Activated T-helper 9 cell treated with anti-CD3 and anti-CD28 coated beads, Interleukin-2, amount 50 U/mL, for 16 hours (primary cell): ENCODE data around the gene MECR.
"Not testable (repeated sequence)": the region's sequence is repeated elsewhere in the genome, so short reads cannot be mapped to it uniquely, and the experiment has no call there.

Experiments used
- DNase-seq: peaks from one replicate; pipeline ENCODE4 v3.0.0-alpha.2; 2020; ENCODE audit warnings: low read depth

MECR gene

DNA sequence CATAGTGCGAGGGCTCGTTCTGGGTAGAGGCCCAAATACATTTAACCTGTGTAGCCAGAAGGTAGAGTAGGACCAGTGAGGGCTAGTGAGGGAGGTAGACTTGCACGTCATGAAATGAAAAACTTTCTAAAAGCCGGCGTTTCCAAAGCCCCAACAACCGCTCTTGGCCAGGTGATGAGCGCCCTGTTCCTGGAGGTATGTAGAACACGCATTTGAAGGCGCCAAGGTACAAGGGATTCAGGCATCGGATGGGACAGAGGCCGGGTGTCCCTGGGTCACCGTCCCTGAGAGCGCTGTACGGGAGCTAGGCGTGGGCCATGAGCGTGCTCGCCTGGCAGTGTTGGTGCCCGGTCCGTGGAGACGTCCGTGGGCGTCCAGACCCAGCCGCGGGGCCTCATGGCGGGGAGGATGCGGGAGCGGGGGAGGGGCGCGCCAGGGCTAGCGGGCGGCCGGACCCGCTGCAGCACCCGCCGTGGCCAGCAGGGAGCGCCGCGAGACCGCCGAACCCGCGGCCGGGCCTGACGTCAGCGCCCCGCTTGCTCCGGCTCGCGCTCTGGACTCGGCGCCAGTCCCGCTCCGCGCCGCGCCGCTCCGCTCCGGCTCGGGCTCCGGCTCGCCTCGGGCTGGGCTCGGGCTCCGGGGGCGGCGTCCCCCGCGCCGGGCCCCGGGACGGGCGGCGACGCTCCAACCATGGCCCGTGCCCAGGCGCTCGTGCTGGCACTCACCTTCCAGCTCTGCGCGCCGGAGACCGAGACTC lies 5.4 kb upstream of the MECR start, which contains the start of gene PTPRU:
TSS of gene PTPRU (plus strand) at position 568 of the 757 bp plus-strand sequence. CDS start at position 691, 123 bp downstream.
- peak; percentile 74 for DNase-seq

DNA sequence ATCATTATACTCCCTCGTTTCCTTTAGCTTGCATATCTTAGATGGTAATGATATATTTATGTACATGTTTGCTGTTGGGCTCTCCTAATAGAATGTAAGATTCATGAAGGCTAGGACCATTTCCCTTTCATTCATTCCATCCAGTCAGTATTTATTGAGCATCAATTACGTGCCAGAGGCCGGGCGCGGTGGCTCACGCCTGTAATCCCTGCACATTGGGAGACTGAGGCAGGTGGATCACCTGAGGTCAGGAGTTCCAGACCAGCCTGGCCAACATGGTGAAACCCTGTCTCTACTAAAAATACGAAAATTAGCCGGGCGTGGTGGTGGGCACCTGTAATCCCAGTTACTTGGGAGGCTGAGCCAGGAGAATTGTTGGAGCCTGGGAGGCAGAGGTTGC lies 4.1 kb upstream of the MECR start:
- not testable (repeated sequence) for DNase-seq

DNA sequence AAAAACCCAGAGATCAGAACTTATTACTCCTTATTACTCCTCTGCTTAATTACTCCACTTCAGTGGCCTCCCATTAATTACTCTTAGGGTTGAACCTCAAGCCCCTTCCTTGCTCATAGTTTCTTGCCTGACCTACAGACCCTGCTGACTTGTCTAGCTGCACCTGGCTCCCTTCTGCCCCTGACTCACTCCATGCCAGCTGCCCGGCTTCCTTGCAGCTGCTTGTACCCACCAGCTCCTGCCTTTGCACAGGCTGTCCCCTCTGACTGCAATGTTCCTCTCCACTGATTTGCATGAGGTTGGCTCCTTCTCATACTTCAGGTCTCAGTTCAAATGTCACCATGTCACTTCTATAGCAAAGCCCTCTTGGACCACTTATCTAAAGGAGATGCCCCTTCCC lies 3.7 kb upstream of the MECR start:
- no peak for DNase-seq

DNA sequence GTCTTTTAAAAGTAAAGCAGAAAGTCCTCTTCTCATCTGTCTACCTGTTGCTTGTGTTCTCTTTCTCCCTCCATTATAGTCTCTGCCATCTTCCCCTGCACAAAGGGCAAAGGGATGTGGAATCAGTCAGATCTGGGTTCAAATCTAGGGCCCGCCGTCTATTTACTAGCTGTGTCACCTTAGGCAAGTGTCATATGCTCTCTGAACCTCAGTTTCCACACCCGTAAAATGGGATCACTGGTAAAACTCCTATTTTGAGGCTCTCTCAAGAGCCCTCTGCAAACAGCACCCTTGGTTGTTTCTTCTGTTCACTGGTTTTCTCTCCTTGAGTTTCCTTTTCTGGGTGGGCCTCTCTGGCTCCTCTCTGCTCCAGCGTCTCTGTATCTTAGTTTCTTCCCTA lies 3.0 kb upstream of the MECR start:
- no peak for DNase-seq

DNA sequence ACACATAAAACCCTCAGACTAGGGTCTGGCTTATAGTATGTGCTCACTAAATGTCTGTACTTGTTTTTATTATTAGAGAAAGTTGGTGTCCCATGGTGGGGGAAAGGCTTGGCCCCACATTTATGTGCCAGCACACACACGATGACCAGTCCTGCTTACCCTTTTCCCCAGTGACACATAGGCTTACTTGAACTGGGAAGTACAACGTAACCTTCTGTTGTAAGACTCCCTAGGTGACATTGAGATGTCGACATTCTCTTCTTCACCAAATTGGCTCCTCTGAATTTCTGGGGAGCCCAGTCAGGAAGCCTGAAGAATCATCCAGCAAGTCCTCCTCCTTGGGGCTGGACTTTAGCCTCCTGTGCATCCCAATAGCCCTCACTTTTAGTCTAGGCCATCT lies 1.7 kb upstream of the MECR start:
- DNase-seq: no peak

DNA sequence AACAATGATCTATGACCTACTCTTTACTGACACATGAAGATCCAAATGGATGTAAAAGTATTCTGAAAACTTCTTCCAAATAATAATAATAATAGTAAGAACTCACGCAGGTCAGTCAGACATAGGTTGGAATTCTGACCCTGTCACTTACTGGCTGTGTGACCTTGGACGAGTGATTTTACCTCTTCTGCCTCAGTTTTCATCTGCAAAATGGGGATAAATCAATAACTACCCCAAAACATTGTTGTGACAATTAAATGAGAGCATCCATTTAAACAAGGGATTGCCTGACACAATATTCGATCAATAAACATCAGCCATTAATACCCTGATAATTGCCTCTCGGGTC lies 556 bp downstream of the MECR start:
- DNase-seq: no peak

DNA sequence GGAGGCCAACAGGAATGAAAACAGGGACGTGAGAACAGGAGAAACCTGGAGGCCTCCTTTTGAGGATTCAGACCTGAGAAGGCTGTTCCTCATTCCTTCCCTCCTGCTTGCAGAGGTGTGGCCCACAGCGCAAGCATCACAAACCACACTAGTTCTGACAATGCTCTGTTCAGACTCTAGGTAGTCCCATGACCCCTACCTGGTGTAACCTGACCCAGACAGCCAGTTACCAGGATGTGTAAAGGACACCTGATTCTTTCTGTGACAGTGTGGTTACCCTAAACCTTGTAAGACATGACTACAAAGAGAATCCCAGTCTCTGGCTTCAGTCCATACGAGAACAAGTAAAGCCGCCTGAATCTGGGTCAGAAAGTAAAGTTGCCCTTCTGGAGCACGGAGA lies 3.2 kb downstream of the MECR start:
- DNase-seq: no peak

DNA sequence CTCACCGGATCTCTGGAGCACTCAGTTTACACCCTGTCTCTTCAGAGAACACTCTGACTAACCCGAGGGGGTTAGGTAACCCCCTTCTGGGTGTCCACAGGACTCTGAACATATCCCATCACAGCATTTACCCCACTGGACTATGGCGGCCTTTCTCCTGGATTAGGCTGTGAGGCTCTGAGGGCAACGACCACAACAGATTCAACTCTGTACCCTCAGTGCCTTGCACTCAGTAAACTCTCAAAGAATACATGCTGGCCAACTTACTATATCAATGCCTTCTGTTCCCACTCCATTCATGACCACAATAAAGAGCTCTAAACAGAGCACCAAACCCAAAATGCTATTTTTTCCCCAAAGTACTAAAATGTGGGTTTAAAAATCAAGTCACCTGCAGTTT lies 5.4 kb downstream of the MECR start:
- DNase-seq: no peak

DNA sequence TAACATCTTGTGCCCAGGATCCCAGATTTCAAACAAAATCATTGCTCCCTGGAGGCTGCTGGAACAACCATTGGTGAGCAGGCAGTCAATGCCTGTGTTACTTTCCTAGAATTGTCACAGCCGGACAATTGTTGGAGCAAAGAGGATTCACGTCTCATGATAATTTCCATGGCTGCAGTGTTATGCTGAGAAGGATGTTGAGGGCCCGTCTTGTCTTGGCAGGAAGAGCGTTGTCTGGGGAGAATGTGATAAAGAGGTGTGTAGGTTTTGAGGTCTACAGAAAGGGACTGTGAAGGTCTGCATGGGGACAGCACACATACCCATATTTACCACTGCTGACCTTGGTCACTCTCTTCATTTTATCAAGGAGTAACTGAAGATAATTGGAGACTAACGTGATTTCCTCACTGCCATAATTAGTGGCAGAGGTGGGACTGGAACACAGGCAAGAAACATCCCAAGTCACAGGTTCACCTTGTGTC lies 6.3 kb downstream of the MECR start:
- DNase-seq: no peak

DNA sequence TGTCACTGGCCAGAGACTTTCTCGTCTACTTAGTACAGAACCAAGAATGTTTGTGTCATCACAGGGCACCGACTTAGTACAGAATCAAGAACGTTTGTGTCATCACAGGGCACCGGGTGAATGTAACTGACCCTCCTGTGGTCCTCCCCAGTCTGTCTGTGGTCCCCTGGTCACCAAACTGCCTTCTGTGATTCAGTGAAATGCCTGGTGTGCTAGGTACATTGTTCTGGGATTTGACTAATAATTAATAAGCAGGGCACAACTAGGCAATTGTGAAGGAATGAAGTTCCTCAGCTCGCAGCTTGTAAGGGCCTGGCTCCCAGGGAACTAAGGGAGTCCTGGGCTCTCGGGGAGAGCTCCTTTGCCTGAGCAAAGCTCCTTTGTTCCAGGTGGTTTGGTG lies 7.2 kb downstream of the MECR start:
- DNase-seq: no peak

DNA sequence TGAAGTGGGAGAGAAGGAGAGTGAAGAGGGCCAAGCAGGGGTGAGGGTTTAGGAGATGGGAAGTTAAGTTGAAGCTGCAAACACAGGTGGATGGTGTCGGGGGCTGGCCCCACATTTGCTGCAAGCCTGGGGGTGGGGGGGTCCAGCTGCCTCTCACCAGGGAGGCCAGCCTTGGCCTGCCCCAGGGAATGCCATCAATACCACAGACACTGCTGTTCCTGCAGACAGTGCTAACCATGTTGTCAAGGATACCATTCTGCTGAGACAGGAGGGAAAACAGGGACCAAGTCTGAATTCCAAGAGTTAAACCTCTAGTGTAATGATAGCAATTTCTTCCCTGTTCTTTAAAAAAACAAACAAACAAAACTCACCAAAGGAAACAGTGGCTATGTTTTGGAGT lies 8.0 kb downstream of the MECR start:
- no peak for DNase-seq

DNA sequence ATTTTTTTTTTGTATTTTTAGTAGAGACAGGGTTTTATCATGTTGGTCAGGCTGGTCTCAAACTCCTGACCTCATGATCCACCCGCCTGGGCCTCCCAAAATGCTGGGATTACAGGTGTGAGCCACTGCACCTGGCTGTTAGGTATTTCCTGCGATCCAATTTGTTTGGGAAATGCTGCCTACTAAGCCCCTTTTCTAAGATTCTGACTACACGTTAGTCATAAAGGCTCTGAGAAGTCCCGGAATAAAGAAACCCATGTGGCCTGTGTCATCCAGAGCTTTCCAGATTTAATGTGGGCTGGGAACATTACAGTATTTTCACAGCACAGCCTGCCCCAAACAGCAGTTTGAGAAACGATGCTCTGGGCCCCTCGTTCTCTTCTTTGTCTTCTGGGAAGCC lies 8.5 kb downstream of the MECR start:
- DNase-seq: not testable (repeated sequence)

DNA sequence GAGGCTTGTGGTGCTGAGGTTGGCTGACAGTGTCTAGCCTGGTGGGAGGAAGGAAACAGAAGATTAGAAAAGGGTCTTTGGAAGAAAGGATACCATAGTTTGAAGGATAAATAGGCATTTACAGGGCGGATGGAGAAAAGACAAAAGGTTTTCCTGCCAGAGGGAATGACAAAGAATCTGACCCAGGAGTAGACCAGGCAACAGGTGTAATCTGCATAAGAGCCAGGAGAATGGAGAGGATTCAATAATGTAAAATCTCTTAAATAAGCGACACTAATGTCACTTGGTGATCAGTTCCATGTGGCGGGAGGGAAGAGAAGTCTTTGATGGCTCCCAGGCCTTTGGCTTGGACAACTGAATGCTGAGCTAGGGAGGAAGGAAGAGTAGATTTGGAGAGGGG lies 9.4 kb downstream of the MECR start:
- no peak for DNase-seq

DNA sequence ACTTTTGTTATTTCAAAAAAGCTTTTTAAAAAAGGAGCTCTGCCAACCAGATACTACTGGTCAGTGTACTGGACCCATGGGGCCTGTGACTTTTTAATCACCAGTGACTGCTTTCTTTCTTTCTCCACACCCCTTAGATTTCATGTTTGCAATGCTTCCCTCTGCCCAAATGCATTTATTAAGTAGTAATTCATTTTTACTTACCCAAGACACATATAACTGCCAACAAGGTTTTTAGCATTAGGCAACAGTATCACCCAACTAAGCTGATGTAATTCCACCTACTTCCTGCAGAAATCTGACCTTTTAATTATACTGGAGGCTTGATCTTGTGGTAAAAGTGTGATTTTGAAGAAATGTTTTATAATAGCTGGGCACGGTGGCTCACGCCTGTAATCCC lies 12.5 kb downstream of the MECR start:
- no peak for DNase-seq

DNA sequence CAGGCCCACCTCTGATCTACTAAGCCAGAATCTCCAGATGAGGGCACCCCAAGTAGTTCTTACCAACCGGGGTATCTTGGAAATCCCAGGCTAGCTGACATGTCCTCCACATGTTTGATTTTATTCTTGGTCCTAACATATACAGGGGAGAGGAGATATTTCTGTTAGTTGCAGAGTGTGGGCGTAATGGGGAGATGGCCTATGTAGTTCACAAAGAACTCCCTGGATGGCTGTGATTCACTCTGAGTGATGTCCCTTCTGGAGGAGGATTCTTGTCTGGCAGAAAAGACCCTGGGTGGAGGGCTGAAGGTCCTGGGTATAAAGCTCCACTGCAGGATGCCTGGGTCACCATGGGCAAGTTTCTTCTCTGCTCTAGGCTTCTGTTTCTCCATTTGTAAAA lies 13.1 kb downstream of the MECR start:
- no peak for DNase-seq

DNA sequence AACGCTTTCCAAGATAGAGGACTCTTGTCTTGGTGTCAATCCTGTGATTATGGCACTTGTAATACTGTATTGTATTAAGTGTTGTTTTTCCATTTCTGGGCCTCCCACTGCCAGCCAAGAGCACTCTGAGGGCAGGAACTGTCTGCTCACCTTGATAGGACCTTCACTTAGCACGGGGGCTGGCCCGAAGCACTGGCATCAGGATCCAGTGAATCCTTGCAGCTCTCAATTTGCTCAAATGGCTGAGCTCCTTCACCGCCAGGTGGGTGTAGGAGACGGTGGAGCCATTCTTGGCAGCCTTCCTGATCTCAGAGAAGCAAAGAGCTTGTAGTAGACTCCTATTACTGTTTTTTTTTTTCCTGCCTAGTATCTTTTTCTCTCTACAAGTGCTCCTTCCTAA lies 17.7 kb downstream of the MECR start:
- no peak for DNase-seq

DNA sequence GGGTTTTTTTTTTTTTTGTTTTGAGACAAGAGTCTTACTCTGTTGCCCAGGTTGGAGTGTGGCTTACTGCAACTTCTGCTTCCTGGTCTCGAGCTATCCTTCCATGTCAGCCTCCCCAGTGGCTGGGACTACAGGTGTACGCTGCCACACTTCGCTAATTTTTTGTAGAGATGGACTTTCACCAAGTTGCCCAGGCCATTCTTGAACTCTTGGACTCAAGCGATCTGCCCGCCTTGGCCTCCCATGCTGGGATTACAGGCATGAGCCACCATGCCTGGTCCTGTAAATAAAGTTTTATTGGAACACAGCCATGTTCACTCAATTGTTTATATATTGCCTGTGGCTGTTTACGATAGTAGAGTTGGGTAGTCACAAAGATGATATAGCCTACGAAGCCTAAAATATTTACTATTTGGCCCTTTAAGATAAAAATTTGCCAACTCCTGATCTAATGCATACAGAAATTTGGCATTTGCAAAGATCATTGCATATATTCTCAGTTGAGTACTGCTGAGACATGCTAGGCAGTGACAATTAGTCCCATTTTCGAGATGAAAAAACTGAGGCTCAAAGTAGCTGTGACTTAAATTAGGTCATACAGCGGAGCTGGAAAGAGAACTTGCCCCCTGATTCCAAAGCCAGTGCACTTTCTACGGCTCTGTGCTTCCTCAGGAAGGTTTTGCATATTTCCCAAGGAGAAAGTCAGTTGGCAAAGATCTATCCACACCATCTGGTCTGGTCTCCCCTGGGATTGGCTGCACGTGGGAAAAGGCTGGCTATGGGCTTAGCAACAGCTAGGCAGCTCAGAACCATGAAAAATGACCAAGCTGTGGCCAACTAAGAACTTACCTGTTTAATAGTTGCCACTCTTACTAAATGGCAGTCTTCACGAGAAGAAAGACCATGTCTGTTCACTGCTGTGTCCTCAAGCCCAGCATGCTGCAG lies 19.4 kb downstream of the MECR start:
- no peak for DNase-seq

DNA sequence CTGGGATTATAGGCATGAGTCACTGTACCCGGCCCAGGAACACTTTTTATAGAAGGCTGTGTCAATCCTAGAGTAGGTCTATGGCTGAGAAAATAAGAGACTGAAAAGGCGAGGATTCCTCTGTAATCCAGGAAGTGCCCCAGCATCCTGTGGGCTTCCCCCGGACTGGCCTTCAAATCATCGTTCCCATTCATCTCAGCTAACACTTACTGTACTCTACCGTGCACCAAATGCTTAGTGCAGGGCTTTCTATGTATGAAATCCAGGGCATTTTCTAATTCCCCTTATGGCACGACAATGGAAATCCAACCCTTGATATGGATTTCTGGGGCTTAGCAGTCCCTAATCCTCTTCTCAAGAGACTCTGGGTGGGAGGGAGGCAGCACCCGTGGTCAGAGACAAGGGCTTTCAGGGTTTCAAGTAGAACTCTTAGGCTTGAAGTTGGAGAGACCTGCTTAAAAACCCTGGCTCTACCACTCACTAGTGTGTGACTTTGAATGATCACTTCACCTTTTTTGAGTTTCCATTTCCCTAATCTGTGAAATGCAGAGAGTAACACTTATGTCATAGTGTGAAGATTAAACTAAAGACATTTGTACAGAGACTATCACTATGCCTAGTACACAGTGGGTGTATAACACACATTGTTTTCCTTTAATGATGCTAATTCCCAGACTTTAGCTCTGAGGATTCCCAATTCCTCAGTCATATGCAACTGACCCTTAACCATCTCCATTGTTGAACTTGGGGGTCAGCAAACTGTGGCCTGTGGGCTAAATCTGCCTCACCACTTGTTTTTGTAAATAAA lies 20.3 kb downstream of the MECR start:
- no peak for DNase-seq

DNA sequence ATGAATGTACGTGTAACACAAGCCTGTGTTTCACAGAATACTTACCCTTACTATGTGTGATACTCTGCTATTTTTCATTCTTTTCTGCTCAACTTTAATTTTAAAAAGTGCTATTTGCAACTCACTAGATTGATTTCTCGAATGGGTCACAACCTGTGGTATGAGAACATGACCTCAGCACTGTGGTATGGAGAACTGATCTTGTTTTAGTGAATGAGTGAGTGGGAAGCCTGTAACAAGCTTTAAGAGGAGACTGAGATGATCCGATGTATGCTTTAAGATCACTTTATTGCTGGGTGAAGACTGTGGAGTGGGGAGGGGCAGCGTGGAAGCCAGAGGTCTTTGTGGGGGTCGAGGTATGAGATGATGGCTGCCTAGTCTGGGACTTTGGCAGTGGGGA lies 21.6 kb downstream of the MECR start:
- DNase-seq: no peak

DNA sequence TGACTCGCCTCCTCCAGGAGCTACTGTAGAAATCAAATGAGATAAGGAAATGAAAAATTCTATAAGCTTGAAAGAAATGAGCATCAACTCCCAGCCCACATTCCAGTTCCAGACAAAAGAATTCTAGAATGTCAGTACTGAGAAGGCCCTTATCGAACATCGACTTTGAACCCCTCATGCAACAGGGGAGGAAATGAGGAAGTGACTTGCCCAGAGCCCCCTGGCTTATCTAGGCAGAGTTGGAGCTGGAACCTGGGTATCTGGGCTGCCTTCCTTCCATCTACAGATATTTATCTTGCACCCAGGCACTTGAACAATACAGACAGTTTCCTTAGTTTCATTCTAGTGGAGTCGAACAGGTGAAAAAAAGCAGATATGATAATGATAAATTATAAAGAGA lies 22.3 kb downstream of the MECR start:
- DNase-seq: no peak

DNA sequence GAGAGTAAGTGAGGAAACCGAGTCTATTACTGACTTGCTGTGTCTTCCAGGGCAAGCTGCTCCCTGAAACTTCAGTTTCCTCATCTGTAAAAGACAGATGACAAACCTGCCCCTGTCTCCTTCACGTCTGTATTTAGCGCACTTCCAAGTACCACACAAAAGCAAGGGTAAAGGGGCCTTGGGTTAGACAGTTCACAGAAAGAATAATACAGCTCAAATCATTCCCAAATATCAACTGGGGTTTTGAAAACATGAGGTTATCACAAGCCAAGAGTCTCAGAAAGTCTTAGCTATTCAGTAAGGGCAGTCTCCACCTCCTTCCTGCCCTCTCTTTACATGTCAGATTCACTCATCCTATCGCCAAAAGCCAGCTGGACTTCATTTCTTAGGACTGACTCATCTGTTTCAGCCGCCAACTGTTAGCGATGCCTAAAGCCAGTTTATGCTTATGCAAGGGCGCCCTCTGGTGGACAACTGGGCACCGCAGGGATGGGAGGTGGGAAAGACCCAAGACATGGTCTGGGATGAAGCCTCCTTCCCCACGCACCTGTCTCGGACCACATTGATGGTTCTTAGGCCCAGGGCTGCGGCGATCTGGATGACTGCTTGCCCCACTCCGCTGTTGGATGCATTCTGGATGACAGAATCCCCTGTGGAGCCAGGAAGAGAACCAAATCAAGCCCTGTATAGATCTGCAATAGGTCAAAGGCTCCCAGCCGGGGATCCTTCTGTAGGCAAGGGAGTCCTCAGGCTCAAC lies 28.0 kb downstream of the MECR start:
- DNase-seq: peak; percentile 86

DNA sequence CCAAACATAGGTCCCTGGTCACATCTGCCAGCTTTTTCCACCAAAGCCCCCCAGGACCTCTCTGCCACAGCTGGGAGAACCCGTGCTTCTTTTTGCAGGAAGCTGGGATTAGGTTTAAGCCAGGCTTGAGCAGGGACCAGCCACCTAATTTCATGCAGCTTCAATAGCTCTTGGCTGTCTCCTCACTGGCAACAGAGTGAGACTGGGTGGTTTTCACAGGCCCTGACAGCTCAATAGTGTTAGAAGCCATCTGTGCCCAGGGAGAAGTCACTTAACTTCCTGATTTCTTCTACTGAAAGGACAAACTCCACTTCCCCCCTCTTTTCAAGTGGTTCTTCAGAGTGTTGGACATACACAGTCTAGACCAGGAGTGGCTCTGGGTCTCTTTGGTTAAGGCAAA lies 28.7 kb downstream of the MECR start:
- DNase-seq: no peak
